ENCODE results near the gene LMTK2.

LMTK2 gene

DNA sequence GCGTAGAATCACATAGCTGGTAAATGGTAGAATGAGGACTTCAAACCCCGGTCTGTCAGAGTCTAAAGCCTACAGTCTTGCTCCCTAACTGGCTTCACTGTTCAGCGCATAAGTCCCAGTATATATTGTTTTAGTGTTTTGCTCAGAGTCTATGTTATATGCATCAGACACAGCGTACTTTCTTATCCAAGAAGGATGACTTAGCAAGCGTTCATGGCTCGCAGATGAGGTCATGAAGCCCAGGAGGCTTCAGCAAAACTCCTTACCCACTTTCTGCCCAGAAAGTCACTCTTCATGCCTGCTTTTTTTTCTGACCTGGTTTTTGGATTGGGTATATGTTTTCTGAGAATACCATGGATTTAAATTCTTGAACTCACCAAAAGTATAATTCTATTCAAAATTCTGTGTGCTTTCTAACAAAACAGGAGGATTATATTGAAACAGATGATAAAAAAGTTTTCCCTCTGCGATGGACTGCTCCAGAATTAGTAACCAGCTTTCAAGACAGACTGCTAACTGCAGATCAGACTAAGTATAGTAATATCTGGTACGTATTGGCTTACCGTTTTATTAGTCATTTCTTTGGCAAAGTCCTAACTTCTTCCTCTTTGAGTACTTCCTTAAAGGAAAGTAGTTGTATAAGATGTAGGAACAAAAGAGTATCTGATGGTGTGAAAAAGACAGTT lies 79.9 kb downstream of the LMTK2 start:
- no peak for TF ChIP-seq POLR2A (IDR thresholded peaks at IDR 0.05; ENCODE audit: low read length)
- no peak for TF ChIP-seq GATA1 (IDR thresholded peaks at IDR 0.05; ENCODE audit: low read depth, low read length)
- DNase-seq = peak in 1 of 2 experiments; percentile 31

DNA sequence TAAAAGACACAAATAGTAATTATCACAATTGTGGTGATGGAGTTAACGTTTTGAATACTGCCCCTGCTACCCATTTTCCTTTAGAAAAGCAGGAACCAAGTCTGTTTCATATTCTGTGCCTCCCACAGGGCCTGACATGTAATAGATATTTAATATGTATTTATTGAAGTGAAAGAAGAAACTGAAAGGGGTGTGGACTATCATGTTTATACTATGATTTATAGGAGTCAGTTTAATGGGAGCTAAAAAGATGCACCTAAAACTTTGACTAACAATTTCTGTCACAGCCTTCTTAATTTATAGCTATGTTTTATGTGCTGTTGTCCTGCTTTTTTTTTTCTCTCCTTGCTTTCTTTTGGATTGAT lies 80.5 kb downstream of the LMTK2 start:
- no peak for DNase-seq
- no peak for TF ChIP-seq POLR2A (IDR thresholded peaks at IDR 0.05; ENCODE audit: low read length)
- TF ChIP-seq GATA1 (IDR thresholded peaks at IDR 0.05; ENCODE audit: low read depth, low read length) = no peak

DNA sequence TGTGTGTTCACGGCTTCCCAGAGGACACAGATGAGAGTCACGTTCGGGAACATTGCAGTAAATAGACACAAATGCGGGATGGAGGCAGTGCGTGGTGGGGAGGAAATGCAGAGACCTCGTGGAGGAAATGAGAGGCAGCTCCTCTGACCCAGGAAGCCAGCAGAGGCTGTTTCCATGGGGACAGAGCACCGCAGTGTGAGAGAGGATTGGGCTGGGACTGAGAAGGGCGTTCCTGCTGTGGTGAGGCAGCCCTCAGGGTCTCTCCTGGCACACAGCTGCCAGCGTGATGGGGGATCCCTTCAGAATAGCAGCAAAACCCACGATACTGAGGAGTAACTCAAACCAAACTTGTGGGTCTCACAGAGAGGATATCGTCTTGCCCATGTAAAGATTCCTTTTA lies 82.9 kb downstream of the LMTK2 start:
- TF ChIP-seq POLR2A (IDR thresholded peaks at IDR 0.05; ENCODE audit: low read length) (no peak), GATA1 (IDR thresholded peaks at IDR 0.05; ENCODE audit: low read depth, low read length) (no peak)
- DNase-seq = no peak

DNA sequence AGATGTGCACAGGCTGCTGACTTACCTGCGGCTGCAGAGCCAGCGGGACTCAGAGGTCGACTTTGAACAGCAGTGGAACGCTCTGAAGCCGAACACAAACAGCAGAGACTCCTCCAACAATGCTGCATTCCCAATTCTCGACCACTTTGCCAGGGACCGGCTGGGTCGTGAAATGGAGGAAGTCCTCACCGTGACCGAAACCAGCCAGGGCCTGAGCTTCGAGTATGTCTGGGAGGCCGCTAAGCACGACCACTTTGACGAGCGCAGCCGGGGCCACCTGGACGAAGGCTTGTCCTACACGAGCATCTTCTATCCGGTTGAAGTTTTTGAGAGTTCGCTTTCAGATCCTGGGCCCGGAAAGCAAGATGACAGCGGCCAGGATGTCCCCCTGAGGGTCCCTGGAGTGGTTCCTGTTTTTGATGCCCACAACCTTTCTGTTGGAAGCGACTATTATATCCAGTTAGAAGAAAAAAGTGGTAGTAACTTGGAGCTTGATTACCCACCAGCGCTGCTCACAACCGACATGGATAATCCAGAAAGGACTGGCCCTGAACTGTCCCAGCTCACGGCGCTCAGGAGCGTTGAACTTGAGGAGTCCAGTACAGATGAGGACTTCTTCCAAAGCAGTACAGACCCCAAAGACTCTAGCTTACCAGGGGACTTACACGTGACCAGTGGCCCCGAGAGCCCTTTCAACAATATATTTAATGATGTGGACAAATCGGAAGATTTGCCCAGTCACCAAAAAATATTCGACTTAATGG lies 85.2 kb downstream of the LMTK2 start:
- no peak for TF ChIP-seq POLR2A (IDR thresholded peaks at IDR 0.05; ENCODE audit: low read length)
- no peak for TF ChIP-seq GATA1 (IDR thresholded peaks at IDR 0.05; ENCODE audit: low read depth, low read length)
- DNase-seq = no peak

DNA sequence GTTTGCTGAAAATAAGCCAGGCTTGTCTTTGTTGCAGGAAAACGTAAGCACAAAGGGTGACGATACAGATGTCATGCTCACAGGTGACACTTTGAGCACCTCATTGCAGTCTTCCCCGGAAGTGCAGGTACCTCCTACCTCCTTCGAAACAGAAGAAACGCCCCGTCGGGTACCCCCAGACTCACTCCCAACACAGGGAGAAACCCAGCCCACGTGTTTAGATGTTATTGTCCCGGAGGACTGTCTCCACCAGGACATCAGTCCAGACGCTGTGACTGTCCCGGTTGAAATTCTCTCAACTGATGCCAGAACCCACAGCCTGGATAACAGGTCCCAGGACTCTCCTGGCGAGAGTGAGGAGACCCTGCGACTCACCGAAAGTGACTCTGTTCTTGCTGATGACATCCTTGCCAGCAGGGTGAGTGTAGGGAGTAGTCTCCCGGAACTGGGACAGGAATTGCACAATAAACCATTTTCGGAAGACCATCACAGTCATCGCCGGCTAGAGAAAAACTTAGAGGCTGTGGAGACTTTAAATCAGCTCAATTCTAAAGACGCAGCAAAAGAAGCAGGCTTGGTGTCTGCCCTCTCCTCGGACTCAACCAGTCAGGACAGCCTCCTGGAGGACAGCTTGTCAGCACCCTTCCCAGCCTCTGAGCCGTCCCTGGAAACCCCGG lies 86.3 kb downstream of the LMTK2 start:
- no peak for TF ChIP-seq POLR2A (IDR thresholded peaks at IDR 0.05; ENCODE audit: low read length)
- no peak for TF ChIP-seq GATA1 (IDR thresholded peaks at IDR 0.05; ENCODE audit: low read depth, low read length)

DNA sequence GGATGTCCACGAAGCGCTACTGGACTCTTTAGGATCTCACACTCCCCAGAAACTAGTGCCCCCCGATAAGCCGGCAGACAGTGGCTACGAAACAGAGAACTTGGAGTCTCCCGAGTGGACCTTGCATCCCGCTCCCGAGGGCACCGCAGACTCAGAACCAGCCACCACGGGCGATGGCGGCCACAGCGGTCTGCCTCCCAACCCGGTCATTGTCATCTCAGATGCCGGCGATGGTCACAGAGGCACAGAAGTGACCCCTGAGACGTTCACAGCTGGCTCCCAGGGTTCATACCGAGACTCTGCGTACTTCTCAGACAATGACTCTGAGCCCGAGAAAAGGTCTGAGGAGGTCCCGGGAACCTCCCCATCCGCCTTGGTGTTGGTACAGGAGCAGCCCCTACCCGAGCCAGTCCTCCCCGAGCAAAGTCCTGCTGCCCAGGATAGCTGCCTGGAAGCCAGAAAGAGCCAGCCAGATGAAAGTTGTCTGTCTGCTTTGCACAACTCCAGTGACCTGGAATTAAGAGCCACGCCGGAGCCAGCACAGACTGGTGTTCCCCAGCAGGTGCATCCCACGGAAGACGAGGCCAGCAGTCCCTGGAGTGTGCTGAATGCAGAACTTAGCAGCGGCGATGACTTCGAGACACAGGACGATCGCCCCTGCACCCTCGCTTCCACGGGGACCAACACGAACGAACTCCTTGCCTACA lies 87.0 kb downstream of the LMTK2 start:
- TF ChIP-seq POLR2A (IDR thresholded peaks at IDR 0.05; ENCODE audit: low read length) = no peak
- no peak for TF ChIP-seq GATA1 (IDR thresholded peaks at IDR 0.05; ENCODE audit: low read depth, low read length)
- DNase-seq = no peak

More for the DNA sequence above, 86.3 kb downstream of the LMTK2 start:
- no peak for DNase-seq

DNA sequence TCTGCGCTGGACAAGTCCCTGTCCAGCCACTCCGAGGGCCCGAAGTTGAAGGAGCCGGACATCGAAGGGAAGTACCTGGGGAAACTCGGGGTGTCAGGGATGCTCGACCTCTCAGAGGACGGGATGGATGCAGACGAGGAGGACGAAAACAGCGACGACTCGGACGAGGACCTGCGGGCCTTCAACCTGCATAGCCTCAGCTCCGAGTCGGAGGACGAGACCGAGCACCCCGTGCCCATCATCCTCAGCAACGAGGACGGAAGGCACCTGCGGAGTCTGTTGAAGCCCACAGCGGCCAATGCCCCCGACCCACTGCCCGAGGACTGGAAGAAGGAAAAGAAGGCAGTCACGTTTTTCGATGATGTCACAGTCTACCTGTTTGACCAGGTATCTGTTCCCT lies 87.5 kb downstream of the LMTK2 start:
- TF ChIP-seq GATA1 (IDR thresholded peaks at IDR 0.05; ENCODE audit: low read depth, low read length) = no peak
- no peak for TF ChIP-seq POLR2A (IDR thresholded peaks at IDR 0.05; ENCODE audit: low read length)

DNA sequence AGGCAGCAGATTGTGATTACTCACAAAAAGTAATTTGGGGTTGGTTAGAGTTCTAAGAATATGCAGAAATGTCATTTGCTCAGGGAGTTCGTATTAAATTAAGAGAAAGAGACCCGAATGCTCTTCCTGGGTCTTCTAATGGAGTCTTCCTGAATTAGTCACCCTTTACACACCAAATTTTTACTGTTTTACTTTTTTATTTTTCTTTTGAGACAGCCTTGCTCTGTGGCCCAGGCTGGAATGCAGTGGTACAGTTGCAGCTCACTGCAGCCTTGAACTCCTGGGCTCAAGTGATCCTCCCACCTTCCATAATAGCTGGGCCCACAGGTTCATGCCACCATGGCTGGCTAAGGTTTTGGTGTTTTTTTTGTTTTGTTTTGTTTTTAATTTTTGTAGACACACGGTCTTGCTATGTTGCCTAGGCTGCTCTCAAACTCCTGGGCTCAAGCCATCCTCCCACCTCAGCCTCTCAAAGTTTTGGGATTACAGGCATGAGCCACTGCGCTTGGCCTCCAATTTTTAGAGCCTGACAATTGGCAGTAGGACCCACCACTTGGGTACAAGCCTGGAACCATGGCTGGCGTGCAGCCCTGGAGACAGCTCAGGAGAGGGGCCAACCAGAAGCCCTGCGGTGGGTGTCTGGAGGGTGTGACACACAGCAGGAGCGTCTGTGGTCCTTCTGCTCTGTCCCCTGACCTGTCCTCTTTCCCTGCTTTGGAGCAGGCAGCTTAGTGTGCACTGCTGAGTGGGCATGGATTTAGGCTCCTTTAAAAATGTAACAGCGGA lies 88.2 kb downstream of the LMTK2 start:
- DNase-seq = no peak
- TF ChIP-seq GATA1 (IDR thresholded peaks at IDR 0.05; ENCODE audit: low read depth, low read length) (no peak), POLR2A (IDR thresholded peaks at IDR 0.05; ENCODE audit: low read length) (no peak)

More for the DNA sequence above, 87.5 kb downstream of the LMTK2 start:
- DNase-seq = no peak

DNA sequence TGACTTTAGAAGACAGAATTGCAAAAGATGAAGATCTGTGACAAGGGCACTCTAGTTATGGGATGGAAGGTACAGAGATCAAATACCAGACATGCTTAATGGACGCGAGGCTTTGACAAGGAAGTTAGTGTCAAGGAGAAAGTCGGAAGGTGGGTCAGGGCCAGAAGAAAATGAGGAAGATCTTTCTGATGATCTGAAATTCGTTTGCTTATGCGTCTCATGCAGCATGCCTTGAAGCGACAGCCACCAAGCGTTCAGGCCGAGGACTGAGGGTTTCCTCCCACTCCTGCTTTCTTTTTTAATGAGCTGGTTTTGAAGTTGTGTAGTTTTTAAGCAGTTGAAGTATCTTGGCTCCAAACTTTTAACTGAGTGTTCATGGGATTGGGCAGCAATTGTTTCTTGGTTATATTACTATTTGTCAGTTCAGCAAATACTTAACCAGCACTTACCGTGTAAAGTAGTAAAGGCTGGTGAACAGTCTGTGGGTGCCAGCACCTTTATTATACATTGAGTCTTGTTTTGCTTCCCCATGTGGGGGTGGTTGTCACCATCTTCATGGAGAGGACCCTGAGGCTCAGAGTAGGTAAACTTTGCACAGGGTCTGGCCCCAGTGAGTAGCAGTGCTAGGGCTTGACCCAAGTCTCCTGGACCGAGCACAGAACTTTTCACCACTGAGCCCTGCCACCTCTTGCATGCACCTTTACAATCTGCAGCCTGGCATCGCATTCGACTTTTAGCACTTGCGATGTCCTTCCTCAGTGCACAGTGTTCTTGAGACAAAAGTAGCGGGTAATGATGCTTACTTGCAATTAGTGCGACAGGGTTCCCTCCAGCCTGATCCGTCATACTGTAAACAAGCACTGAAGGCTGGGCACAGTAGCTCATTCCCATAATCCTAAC lies 90.3 kb downstream of the LMTK2 start:
- TF ChIP-seq POLR2A (IDR thresholded peaks at IDR 0.05; ENCODE audit: low read length) (no peak), GATA1 (IDR thresholded peaks at IDR 0.05; ENCODE audit: low read depth, low read length) (no peak)
- DNase-seq = no peak

DNA sequence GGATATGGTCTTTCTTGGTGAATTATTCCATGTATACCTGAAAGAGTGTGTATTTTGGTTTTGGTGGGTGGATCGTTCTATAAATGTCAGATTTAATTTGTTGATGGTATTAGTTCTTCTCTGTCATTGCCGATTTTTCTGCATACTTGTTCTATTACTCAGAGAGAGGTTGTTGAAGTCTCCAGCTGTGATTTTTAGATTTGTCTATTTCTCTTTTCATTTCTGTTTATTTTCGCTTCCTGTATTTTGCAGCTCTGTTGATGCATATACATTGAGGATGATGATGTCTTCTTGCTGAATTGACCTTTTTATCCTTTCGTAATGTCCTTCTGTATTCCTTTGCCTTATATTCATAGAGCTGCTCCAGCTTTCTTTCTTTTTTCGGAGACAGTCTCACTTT lies 92.5 kb downstream of the LMTK2 start:
- DNase-seq = no peak
- no peak for TF ChIP-seq POLR2A (IDR thresholded peaks at IDR 0.05; ENCODE audit: low read length)
- TF ChIP-seq GATA1 (IDR thresholded peaks at IDR 0.05; ENCODE audit: low read depth, low read length) = no peak

DNA sequence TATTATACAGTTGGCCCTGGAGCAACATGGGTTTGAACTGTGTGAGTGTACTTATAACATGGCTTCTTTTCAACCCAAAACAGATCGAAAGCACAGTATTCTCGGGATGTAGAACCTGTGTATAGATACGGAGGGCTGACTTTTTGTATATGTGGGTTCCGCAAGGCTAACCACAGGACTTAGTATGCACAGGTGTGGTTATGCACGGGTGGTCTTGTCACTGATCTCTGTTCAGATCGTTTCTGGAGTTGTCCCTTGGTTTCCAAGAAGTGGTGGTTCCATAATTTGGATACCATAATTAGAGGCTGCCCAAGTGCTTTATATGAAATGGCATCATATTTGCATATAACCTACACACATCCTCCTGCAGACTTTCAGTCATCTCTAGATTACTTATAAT lies 93.7 kb downstream of the LMTK2 start:
- TF ChIP-seq GATA1 (IDR thresholded peaks at IDR 0.05; ENCODE audit: low read depth, low read length) (no peak), POLR2A (IDR thresholded peaks at IDR 0.05; ENCODE audit: low read length) (no peak)
- DNase-seq = no peak
